B cell (primary cell): ENCODE measurements around the gene CD34. TPM values are rescaled to one million over a fixed set of nuclear protein-coding genes. Genes with fewer than 3 reads are reported as not detected.

ENCODE experiments used
- ATAC-seq: fragments of 200-7000 bp; cut with Tn5 transposase; one replicate; pipeline ENCODE4 v1.10.0; 2021; ENCODE audit warnings: low read depth, mild to moderate bottlenecking, moderate number of reproducible peaks, moderate library complexity
- CTCF ChIA-PET: fragments of 350-600 bp; sonication (Branson Sonifier 250); formaldehyde crosslinking; loops from one replicate; lab custom pipeline; 2021; ENCODE audit warnings: antibody characterized with exemption, inconsistent platforms; lab: Charles Lee
- POLR2A ChIA-PET: fragments of 350-600 bp; sonication (Branson Sonifier 250); formaldehyde crosslinking; loops from one replicate; lab custom pipeline; 2021; ENCODE audit warnings: antibody characterized with exemption; lab: Charles Lee
- DNase-seq: peaks from one replicate; pipeline ENCODE4 v3.0.0; 2013
- H2AFZ ChIP-seq: 2 replicates; pipeline ENCODE4 v1.6.1; 2012; ENCODE audit warnings: mild to moderate bottlenecking, low read depth, low read length; ENCODE audit not compliant: insufficient read depth, poor library complexity, severe bottlenecking
- H3K27ac ChIP-seq, 2 donors: 1 replicate in 1 of 2; 2 replicates in 1 of 2; pipeline ENCODE4 v1.5.1; 2012 to 2013; ENCODE audit warnings: low read length in 2 of 2, mild to moderate bottlenecking in 2 of 2, moderate library complexity in 1 of 2
- H3K27me3 ChIP-seq, 4 experiments: fragments of 200-600 bp in 1 of 4; sonication (generic) in 1 of 4; replicated peaks in 1 of 4; 1 replicate in 2 of 4; 2 replicates in 2 of 4; pipeline versions ENCODE4 v1.6.1 to v1.7.0; 2013 to 2016; ENCODE audit warnings: low read length in 3 of 4, mild to moderate bottlenecking in 2 of 4, mixed read lengths in 1 of 4, moderate library complexity in 1 of 4; ENCODE audit not compliant: insufficient read depth in 4 of 4, control insufficient read depth in 3 of 4; ENCODE audit errors: control extremely low read depth in 1 of 4
- H3K36me3 ChIP-seq, 2 experiments: replicated peaks in 1 of 2; 1 replicate in 1 of 2; 2 replicates in 1 of 2; pipeline versions ENCODE4 v1.6.1 to v1.7.1; 2013; ENCODE audit warnings: low read length in 1 of 2; ENCODE audit not compliant: insufficient read depth in 2 of 2, control insufficient read depth in 1 of 2; ENCODE audit errors: control extremely low read depth in 1 of 2, extremely low read depth in 1 of 2
- H3K4me1 ChIP-seq, 2 donors: fragments of 200-600 bp in 1 of 2; sonication (generic) in 1 of 2; 1 replicate in 1 of 2; 2 replicates in 1 of 2; pipeline versions ENCODE4 v1.5.1 to v1.6.1; 2013 to 2017; ENCODE audit warnings: low read length in 2 of 2; ENCODE audit not compliant: control insufficient read depth in 2 of 2, insufficient read depth in 2 of 2
- H3K4me2 ChIP-seq: replicated peaks from 2 replicates; pipeline ENCODE3; 2012; ENCODE audit warnings: mild to moderate bottlenecking, low read depth, low read length; ENCODE audit not compliant: poor library complexity, severe bottlenecking
- H3K4me3 ChIP-seq, 5 experiments: fragments of 200-600 bp in 1 of 5; sonication (generic) in 1 of 5; 1 replicate in 3 of 5; 2 replicates in 2 of 5; pipeline versions ENCODE4 v1.5.1 to v1.7.0; 2011 to 2016; ENCODE audit warnings: low read length in 4 of 5, mild to moderate bottlenecking in 4 of 5, low read depth in 2 of 5, control low read depth in 1 of 5, moderate library complexity in 1 of 5; ENCODE audit not compliant: insufficient read depth in 1 of 5; ENCODE audit errors: control extremely low read depth in 1 of 5, extremely low read depth in 1 of 5
- H3K79me2 ChIP-seq: fragments of 200-600 bp; sonication (generic); one replicate; pipeline ENCODE4 v1.6.0; 2016; ENCODE audit warnings: low read length; ENCODE audit not compliant: control insufficient read depth, insufficient read depth
- H3K9ac ChIP-seq: fragments of 200-600 bp; sonication (generic); 2 replicates; pipeline ENCODE4 v1.6.1; 2017; ENCODE audit warnings: mild to moderate bottlenecking, low read length, moderate library complexity
- H3K9me3 ChIP-seq, 3 donors: one replicate each; pipeline versions ENCODE4 v1.6.1 to v1.7.1; 2013; ENCODE audit warnings: low read length in 2 of 3; ENCODE audit not compliant: control insufficient read depth in 2 of 3, insufficient read depth in 1 of 3; ENCODE audit errors: control extremely low read depth in 1 of 3
- H4K20me1 ChIP-seq: 2 replicates; pipeline ENCODE4 v1.6.0; 2012; ENCODE audit warnings: mild to moderate bottlenecking, low read length; ENCODE audit not compliant: insufficient read depth, control insufficient read depth, poor library complexity, severe bottlenecking
- H3K27ac Mint-ChIP-seq: one replicate; pipeline ENCODE4 v1.8.0; 2021; ENCODE audit warnings: mixed read lengths
- H3K27me3 Mint-ChIP-seq: one replicate; pipeline ENCODE4 v1.8.0; 2021; ENCODE audit warnings: mixed read lengths
- H3K4me1 Mint-ChIP-seq: one replicate; pipeline ENCODE4 v1.8.0; 2021; ENCODE audit warnings: mixed read lengths
- H3K4me3 Mint-ChIP-seq: one replicate; pipeline ENCODE4 v1.8.0; 2021; ENCODE audit warnings: mixed read lengths
- H3K9me3 Mint-ChIP-seq: one replicate; pipeline ENCODE4 v1.8.0; 2022; ENCODE audit warnings: mixed read lengths; ENCODE audit not compliant: insufficient read depth
- CTCF ChIP-seq: fragments of 200-600 bp; IDR thresholded peaks from one replicate; pipeline ENCODE4 v1.8.0; 2022; ENCODE audit warnings: antibody characterized with exemption, mild to moderate bottlenecking
- EZH2 ChIP-seq: IDR thresholded peaks from 2 replicates; pipeline ENCODE4 v1.6.1; 2012; ENCODE audit warnings: borderline replicate concordance, low read depth, mild to moderate bottlenecking, moderate library complexity, low read length; ENCODE audit not compliant: insufficient read depth, poor library complexity, severe bottlenecking
- WGBS: methylation state at CpG from one replicate; pipeline ENCODE4 v1.1.5; 2013; ENCODE audit warnings: missing lambda C conversion rate; ENCODE audit not compliant: insufficient coverage; 5-methylcytosine and 5-hydroxymethylcytosine counted together
- intact Hi-C: fragments of 100-400 bp; cut with micrococcal nuclease; formaldehyde crosslinking; loops from one replicate; pipeline ENCODE4 v1.10.0; 2022
- polyA plus RNA-seq: library from polyadenylated mRNA; depleted of rRNA; stranded (reverse); fragments of >200 nt; gene quantifications from 2 replicates; pipeline ENCODE4 v1.2.3, GENCODE V29; 2012
- total RNA-seq, 2 donors: library from RNA; stranded (reverse); fragments of 120-200 nt in 1 of 2; gene quantifications; 1 replicate in 1 of 2; 2 replicates in 1 of 2; pipeline versions ENCODE4 v1.2.3 to v1.2.4, GENCODE V29; 2013 to 2022

Gene CD34
- total and polyA plus RNA-seq, 2 donors (not counting 1 experiment from before 2014, with no cell fraction given) = not detected

- no peaks in the 10 kb centered on the region for H3K36me3 ChIP-seq
- ChIA-PET CTCF (no interaction called here), POLR2A (no interaction called here)
- intact Hi-C loops = no loop called here
- no peak for ATAC-seq
- DNase-seq = no peak
- no peaks in the 10 kb centered on the region for H4K20me1 ChIP-seq
- no peaks in the 10 kb centered on the region for H3K79me2 ChIP-seq
- Mint-ChIP-seq H3K27ac (no peak overlapping the region), H3K4me1 (peaks cover 5% of the 10 kb centered on the region), H3K4me3 (no peak overlapping the region), H3K9me3 (no peaks in the 10 kb centered on the region), H3K27me3 (peaks cover 16% of the 10 kb centered on the region)
- no peak overlapping the region for H3K27ac ChIP-seq
- H3K4me3 ChIP-seq = no peak overlapping the region
- H2AFZ ChIP-seq = no peak overlapping the region
- H3K4me2 ChIP-seq = no peak overlapping the region
- H3K27me3 ChIP-seq = peaks cover 0 to 14% (median 3%) of the 10 kb centered on the region in 4 experiments
- 60% methylated on average over 6 of the region's 7 CpGs for WGBS
- H3K9ac ChIP-seq = no peak overlapping the region
- no peaks in the 10 kb centered on the region for H3K9me3 ChIP-seq
- no peaks in the 10 kb centered on the region for H3K4me1 ChIP-seq
- TF ChIP-seq CTCF (no peak), EZH2 (no peak)
Measured at GRCh38 chr1:207941665-207942064, 30.7 kb upstream of the CD34 start.

- intact Hi-C loops = no loop called here
- H2AFZ ChIP-seq = no peak overlapping the region
- no peaks in the 10 kb centered on the region for H4K20me1 ChIP-seq
- Mint-ChIP-seq H3K9me3 (no peaks in the 10 kb centered on the region), H3K27me3 (peaks cover 11% of the 10 kb centered on the region), H3K27ac (no peak overlapping the region), H3K4me3 (no peak overlapping the region), H3K4me1 (peaks cover 11% of the 10 kb centered on the region)
- no peak for ATAC-seq
- H3K9ac ChIP-seq = no peak overlapping the region
- TF ChIP-seq EZH2 (no peak), CTCF (no peak)
- no peak for DNase-seq
- H3K27me3 ChIP-seq = peaks cover 0 to 11% (median 3%) of the 10 kb centered on the region in 4 experiments
- no peak overlapping the region for H3K4me2 ChIP-seq
- no peak overlapping the region for H3K4me3 ChIP-seq
- WGBS = 87% methylated on average over 9 of the region's 10 CpGs
- no peak overlapping the region for H3K27ac ChIP-seq
- H3K36me3 ChIP-seq = no peaks in the 10 kb centered on the region
- ChIA-PET CTCF (interaction anchor here (0.6 to 2.7 kb wide), 2 partner anchors 13 to 52 kb away, joined by 3 to 14 read pairs; no protein-coding TSS in a partner anchor), POLR2A (no interaction called here)
- H3K9me3 ChIP-seq = peaks cover 4 to 9% (median 8%) of the 10 kb centered on the region in 3 donors
- no peaks in the 10 kb centered on the region for H3K79me2 ChIP-seq
- H3K4me1 ChIP-seq = no peaks in the 10 kb centered on the region
Measured at GRCh38 chr1:207938016-207938415, 27.1 kb upstream of the CD34 start.
